Measurements from ENCODE around the gene ACTR2. TPM values are rescaled to one million over a fixed set of nuclear protein-coding genes. Genes with fewer than 3 reads are reported as not detected.

The ACTR2 gene
- total RNA-seq, 4 donors from 2014 or later = 34.4 to 43.9 (median 35.8) TPM

DNA sequence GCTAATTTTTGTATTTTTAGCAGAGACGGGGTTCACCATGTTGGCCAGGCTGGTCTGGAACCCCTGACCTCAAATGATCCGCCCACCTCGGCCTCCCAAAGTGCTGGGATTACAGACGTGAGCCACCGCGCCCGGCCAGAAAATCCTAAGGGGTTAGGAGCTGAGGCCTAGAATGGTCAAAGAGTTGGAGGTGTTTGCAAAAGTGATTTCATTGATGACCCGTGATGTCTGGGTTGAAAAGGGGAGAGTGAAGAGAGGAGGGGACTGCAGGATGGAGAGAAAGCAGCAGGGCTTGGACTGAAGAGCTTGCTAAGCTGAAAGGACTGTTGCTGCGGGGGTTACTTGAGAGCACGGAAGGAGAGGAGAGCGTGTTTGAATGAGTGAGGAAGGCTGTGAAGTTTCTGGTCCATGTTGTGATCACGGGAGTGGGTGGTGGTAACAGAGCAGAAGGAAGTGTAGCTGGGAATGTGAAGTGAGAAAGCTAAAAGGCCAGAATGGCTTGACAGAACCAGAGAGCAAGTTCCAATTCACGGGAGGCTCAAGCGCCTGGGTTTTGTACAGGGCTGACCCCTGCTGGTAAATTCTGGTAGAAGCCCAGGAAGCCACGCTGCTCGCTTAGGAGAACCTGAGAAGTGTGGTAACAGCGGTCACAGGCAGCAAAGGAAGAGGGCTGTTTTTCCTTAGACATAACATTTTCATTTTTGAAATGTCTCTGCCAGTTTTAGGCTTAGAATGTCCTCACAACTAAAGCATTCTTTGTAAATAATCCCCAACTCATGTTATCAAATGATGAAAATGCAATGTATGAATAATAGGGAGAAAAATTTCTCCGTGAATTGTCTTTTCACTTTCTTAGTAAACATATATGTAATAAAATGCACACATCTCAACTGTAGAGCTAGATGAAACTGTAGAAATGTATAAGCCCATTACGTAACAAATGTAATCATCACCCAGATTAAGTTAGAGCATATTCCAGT, 40.5 kb upstream of the ACTR2 start:
- no peaks in the 10 kb centered on the region for H3K36me3 ChIP-seq
- DNase-seq = peak; percentile 53 to 77
- H3K27me3 ChIP-seq = no peaks in the 10 kb centered on the region
- in situ Hi-C loops (cut with MboI; ENCODE audit: low sequenced_read_pairs in 4 of 4) (loop anchor here in 3 of 4 donors (5.0 to 25.0 kb wide), 3 partner anchors 125 to 275 kb away; no protein-coding TSS in a partner anchor), intact Hi-C loops (cut with DNase I; ENCODE audit: low total_unique reads) (loop anchor here (1.0 to 5.0 kb wide), 3 partner anchors 55 to 270 kb away; partner anchors contain the start of gene RAB1A)
- H3K9me3 ChIP-seq = no peaks in the 10 kb centered on the region
- peaks cover 3 to 7% of the 10 kb centered on the region in 2 donors for H3K4me1 ChIP-seq
- TF ChIP-seq, protein P1, sequence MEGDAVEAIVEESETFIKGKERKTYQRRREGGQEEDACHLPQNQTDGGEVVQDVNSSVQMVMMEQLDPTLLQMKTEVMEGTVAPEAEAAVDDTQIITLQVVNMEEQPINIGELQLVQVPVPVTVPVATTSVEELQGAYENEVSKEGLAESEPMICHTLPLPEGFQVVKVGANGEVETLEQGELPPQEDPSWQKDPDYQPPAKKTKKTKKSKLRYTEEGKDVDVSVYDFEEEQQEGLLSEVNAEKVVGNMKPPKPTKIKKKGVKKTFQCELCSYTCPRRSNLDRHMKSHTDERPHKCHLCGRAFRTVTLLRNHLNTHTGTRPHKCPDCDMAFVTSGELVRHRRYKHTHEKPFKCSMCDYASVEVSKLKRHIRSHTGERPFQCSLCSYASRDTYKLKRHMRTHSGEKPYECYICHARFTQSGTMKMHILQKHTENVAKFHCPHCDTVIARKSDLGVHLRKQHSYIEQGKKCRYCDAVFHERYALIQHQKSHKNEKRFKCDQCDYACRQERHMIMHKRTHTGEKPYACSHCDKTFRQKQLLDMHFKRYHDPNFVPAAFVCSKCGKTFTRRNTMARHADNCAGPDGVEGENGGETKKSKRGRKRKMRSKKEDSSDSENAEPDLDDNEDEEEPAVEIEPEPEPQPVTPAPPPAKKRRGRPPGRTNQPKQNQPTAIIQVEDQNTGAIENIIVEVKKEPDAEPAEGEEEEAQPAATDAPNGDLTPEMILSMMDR (IDR thresholded peaks at IDR 0.05 in 4 of 5, conservative IDR thresholded peaks at IDR 0.05 in 1 of 5) = peak; percentile 41 to 85 (median 76)
- no peak for TF ChIP-seq POLR2A (IDR thresholded peaks at IDR 0.05)
- no peak overlapping the region for H3K27ac ChIP-seq
- H3K4me3 ChIP-seq = no peak overlapping the region
- peak; percentile 98 to 99 for ATAC-seq

DNA sequence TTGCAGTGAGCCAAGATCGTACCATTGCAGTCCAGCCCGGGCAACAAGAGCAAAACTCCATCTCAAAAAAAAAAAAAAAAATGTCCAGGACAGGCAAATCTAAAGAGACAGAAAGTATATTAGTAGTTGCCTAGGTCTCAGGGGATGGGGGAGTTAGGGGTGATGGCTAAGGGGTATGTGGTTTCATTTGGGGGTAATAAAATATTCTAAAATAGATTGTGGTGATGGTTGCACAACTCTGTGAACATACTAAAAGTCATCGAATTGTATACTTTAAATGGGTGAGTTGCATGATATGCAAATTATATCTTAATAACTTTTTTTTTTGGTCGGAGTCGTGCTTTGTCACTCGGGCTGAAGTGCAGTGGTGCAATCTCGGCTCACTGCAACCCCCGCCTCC, 34.2 kb upstream of the ACTR2 start:
- TF ChIP-seq POLR2A (IDR thresholded peaks at IDR 0.05) = no peak
- TF ChIP-seq, protein P1 (IDR thresholded peaks at IDR 0.05 in 4 of 5, conservative IDR thresholded peaks at IDR 0.05 in 1 of 5) = no peak
- intact Hi-C loops (cut with DNase I; ENCODE audit: low total_unique reads) (no loop called here), in situ Hi-C loops (cut with MboI; ENCODE audit: low sequenced_read_pairs in 4 of 4) (loop anchor here in 1 of 4 donors (25.0 kb wide), 1 partner anchor 281 kb away; no protein-coding TSS in a partner anchor)
- H3K27me3 ChIP-seq = no peaks in the 10 kb centered on the region
- H3K4me3 ChIP-seq = no peak overlapping the region
- DNase-seq (no peak), ATAC-seq (no peak)
- no peaks in the 10 kb centered on the region for H3K9me3 ChIP-seq
- no peak overlapping the region for H3K27ac ChIP-seq
- H3K4me1 ChIP-seq = peaks cover 4 to 6% of the 10 kb centered on the region in 2 donors
- H3K36me3 ChIP-seq = no peaks in the 10 kb centered on the region

DNA sequence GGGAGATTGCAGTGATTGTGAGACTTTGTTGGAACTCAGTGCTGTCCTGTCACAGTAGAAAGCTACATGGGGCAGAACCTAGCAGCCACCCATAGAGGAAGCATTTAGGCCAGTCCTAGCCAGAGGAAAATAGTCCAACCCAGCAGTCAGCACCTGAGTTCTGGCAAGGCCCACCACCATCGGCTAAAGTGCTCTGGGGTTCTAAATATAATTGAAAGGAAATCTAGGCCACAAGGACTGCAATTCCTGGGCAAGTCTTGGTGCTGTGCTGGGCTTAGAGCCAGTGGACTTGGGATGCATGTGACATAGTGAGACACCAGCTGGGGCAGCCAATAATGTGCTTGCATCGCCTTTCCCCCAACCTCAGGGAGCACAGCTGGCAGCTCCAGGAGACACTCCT, 28.9 kb upstream of the ACTR2 start:
- in situ Hi-C loops (cut with MboI; ENCODE audit: low sequenced_read_pairs in 4 of 4) (loop anchor here in 1 of 4 donors (25.0 kb wide), 1 partner anchor 286 kb away; no protein-coding TSS in a partner anchor), intact Hi-C loops (cut with DNase I; ENCODE audit: low total_unique reads) (no loop called here)
- DNase-seq (peak; percentile 75 to 91), ATAC-seq (peak; percentile 97 to 98)
- Histone ChIP-seq H3K4me3 (no peak overlapping the region), H3K9me3 (no peaks in the 10 kb centered on the region), H3K27ac (peak overlapping the region; percentile 72 to 78 (median 76)), H3K27me3 (no peaks in the 10 kb centered on the region), H3K36me3 (no peaks in the 10 kb centered on the region), H3K4me1 (peaks cover 8 to 12% of the 10 kb centered on the region in 2 donors)
- no peak for TF ChIP-seq POLR2A (IDR thresholded peaks at IDR 0.05)
- TF ChIP-seq, protein P1 (IDR thresholded peaks at IDR 0.05 in 4 of 5, conservative IDR thresholded peaks at IDR 0.05 in 1 of 5) = no peak

DNA sequence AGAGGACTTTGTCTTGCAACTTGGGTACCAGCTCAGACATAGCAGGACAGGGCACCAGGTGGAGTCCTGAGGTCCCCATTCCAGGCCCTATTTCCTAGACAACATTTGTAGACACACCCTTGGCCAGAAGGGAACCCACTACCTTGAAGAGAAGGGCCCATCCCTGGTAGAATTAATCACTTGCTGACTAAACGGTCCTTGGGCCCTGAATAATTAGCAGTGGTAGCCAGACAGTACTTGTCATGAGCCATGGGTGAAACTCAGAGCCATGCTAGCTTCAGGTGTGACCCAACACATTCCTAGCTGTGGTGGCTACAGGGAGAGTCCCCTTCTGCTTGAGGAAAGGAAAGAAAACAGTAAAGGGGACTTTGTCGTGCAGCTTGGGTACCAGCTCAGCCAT, 28.5 kb upstream of the ACTR2 start:
- Histone ChIP-seq H3K27me3 (no peaks in the 10 kb centered on the region), H3K4me1 (peaks cover 8 to 12% of the 10 kb centered on the region in 2 donors), H3K4me3 (no peak overlapping the region), H3K9me3 (no peaks in the 10 kb centered on the region), H3K27ac (peak overlapping the region; percentile 6 to 78 (median 73)), H3K36me3 (no peaks in the 10 kb centered on the region)
- ATAC-seq (peak; percentile 1 to 13), DNase-seq (no peak)
- in situ Hi-C loops (cut with MboI; ENCODE audit: low sequenced_read_pairs in 4 of 4) (loop anchor here in 1 of 4 donors (25.0 kb wide), 1 partner anchor 287 kb away; no protein-coding TSS in a partner anchor), intact Hi-C loops (cut with DNase I; ENCODE audit: low total_unique reads) (no loop called here)
- TF ChIP-seq POLR2A (IDR thresholded peaks at IDR 0.05) = no peak
- TF ChIP-seq, protein P1 (IDR thresholded peaks at IDR 0.05 in 4 of 5, conservative IDR thresholded peaks at IDR 0.05 in 1 of 5) = no peak

Measured in gastrocnemius medialis (tissue), 4 donors.